DOHH2 (cell line): ENCODE data around the gene KCNJ11.

Source experiments
- H3F3A ChIP-seq: fragments of 200-600 bp; sonication (generic), shearing (Covaris generic); 2 replicates; pipeline ENCODE4 v1.6.0; 2016; ENCODE audit warnings: antibody characterized with exemption, mild to moderate bottlenecking; ENCODE audit not compliant: control insufficient read depth, insufficient read depth
- H3K27ac ChIP-seq: fragments of 200-600 bp; sonication (generic); 2 replicates; pipeline ENCODE4 v1.5.1; 2014; ENCODE audit warnings: low read depth, mild to moderate bottlenecking, low read length, moderate library complexity
- H3K27me3 ChIP-seq: fragments of 200-600 bp; sonication (generic); 2 replicates; pipeline ENCODE4 v1.6.1; 2014; ENCODE audit warnings: mild to moderate bottlenecking, low read length, mixed read lengths; ENCODE audit not compliant: control insufficient read depth
- H3K36me3 ChIP-seq: fragments of 200-600 bp; sonication (generic); 2 replicates; pipeline ENCODE4 v1.6.1; 2014; ENCODE audit warnings: mild to moderate bottlenecking, low read length, moderate library complexity, mixed read lengths; ENCODE audit not compliant: control insufficient read depth
- H3K4me1 ChIP-seq: fragments of 200-600 bp; sonication (generic); 2 replicates; pipeline ENCODE4 v1.6.1; 2014; ENCODE audit warnings: mild to moderate bottlenecking, low read length, mixed read lengths; ENCODE audit not compliant: control insufficient read depth
- H3K4me2 ChIP-seq: fragments of 200-600 bp; sonication (generic); 2 replicates; pipeline ENCODE4 v1.6.0; 2014; ENCODE audit warnings: mild to moderate bottlenecking, low read length, moderate library complexity
- H3K4me3 ChIP-seq: fragments of 200-600 bp; sonication (generic); 2 replicates; pipeline ENCODE4 v1.5.1; 2014; ENCODE audit warnings: mild to moderate bottlenecking, low read length, mixed read lengths
- H3K79me2 ChIP-seq: fragments of 200-600 bp; sonication (generic); 2 replicates; pipeline ENCODE4 v1.6.1; 2014; ENCODE audit warnings: mild to moderate bottlenecking, low read length, mixed read lengths; ENCODE audit not compliant: control insufficient read depth
- H3K9me2 ChIP-seq: fragments of 200-600 bp; sonication (generic); replicated peaks from 2 replicates; pipeline ENCODE4 v1.6.1; 2014; ENCODE audit warnings: mild to moderate bottlenecking, low read length, mixed read lengths; ENCODE audit not compliant: control insufficient read depth
- H3K9me3 ChIP-seq: fragments of 200-600 bp; sonication (generic); 2 replicates; pipeline ENCODE4 v1.6.1; 2014; ENCODE audit warnings: antibody characterized with exemption, low read length, mixed read lengths; ENCODE audit not compliant: control insufficient read depth, insufficient read depth
- H4K20me1 ChIP-seq: fragments of 200-600 bp; sonication (generic); 2 replicates; pipeline ENCODE4 v1.6.0; 2014; ENCODE audit warnings: low read depth, mild to moderate bottlenecking, antibody characterized with exemption, low read length, moderate library complexity; ENCODE audit not compliant: control insufficient read depth, insufficient read depth
- CTCF ChIP-seq: fragments of 200-600 bp; sonication (generic); IDR thresholded peaks from one replicate; pipeline ENCODE4 v1.5.1; 2014; ENCODE audit warnings: antibody characterized with exemption, mild to moderate bottlenecking, low read depth, low read length; ENCODE audit not compliant: poor library complexity, severe bottlenecking
- EZH2phosphoT487 ChIP-seq: fragments of 200-600 bp; sonication (generic); IDR thresholded peaks from 2 replicates; pipeline ENCODE4 v1.6.1; 2017; ENCODE audit warnings: borderline replicate concordance, mild to moderate bottlenecking, antibody characterized with exemption, low read length, moderate library complexity, mixed read lengths

Gene KCNJ11

GRCh38 chr11:17414992-17415391, 26.5 kb upstream of the KCNJ11 start:
- Histone ChIP-seq H3K4me3 (no peak overlapping the region), H3K36me3 (no peaks in the 10 kb centered on the region), H3K4me1 (no peaks in the 10 kb centered on the region), H3K27me3 (peaks cover 39% of the 10 kb centered on the region), H4K20me1 (no peaks in the 10 kb centered on the region), H3K27ac (no peak overlapping the region), H3K9me3 (no peaks in the 10 kb centered on the region), H3K79me2 (no peaks in the 10 kb centered on the region), H3F3A (no peaks in the 10 kb centered on the region), H3K9me2 (no peaks in the 10 kb centered on the region), H3K4me2 (no peak overlapping the region)
- TF ChIP-seq CTCF (no peak), EZH2phosphoT487 (no peak)

DNA sequence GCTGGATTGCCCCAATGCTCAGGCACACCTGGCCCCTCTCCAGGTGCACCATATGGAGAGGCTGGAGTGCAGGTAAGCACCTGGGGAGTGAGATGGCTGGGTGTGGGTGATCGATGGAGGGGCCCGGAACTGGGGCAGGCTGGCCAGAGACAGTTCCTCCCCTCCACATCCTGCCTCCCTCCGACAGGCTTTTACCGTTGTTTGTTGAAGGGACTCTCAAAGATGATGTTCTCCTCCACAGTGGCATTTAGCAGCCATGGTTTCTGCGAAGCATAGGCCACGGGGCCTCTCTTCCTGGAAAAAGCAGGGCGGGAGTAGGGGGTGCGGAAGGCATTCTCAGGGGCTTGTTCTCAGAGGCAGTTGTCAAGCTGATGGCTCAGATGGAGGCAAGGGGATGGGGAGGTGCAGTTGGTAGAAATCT, 25.9 kb upstream of the KCNJ11 start:
- Histone ChIP-seq H3K9me3 (no peaks in the 10 kb centered on the region), H3K27me3 (peaks cover 32% of the 10 kb centered on the region), H3K4me1 (no peaks in the 10 kb centered on the region), H3K9me2 (no peaks in the 10 kb centered on the region), H3K27ac (no peak overlapping the region), H4K20me1 (no peaks in the 10 kb centered on the region), H3F3A (no peaks in the 10 kb centered on the region), H3K4me2 (no peak overlapping the region), H3K4me3 (no peak overlapping the region), H3K79me2 (no peaks in the 10 kb centered on the region), H3K36me3 (no peaks in the 10 kb centered on the region)
- TF ChIP-seq CTCF (no peak), EZH2phosphoT487 (no peak)

DNA sequence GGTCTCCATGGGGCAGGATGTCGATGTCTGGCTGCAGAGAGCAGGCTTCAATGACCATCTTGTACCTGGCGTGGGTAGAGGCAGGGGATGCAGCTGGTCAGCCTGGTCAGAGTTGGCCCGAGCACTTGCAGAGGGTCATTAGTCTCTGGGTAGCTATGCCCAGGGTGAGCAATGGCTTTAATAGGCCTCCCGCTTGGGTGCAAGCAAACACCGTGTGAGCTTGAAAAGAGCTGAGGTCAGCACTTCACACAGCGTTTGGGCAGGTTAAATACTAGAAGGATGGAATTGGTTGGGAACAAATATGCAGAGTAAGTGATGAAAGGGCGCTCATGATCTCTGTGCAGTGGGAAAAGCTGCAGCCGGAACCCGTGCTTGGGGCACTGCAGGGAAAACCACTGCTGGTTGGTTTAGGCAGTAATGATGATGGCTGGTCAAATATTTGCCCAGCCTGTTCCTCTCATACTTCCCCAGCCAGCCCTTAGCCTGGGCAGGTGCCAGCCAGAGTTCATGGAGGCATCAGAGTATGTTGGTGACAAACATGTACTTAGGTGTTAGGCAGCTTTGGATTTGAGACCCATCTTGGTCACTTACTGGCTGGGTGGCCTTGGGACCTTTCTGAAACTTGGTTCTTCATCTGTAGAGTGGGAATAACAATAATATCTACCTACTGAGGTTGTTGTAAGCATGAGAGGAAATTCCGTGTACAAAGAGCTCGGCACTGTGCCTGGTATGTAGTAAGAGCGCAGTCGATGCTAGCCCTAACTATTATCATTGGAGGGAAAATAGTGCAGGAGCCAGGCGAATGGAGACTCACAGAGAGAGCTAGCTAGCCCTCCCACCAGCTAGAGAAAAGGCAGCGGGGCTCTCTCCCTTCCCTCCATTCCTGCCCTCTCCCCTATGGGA, 25.2 kb upstream of the KCNJ11 start:
- H3K4me2 ChIP-seq: no peak overlapping the region
- TF ChIP-seq EZH2phosphoT487 (no peak), CTCF (no peak)
- H4K20me1 ChIP-seq: no peaks in the 10 kb centered on the region
- H3K4me3 ChIP-seq: no peak overlapping the region
- no peaks in the 10 kb centered on the region for H3K4me1 ChIP-seq
- no peaks in the 10 kb centered on the region for H3F3A ChIP-seq
- H3K27ac ChIP-seq: no peak overlapping the region
- no peaks in the 10 kb centered on the region for H3K36me3 ChIP-seq
- H3K9me3 ChIP-seq: no peaks in the 10 kb centered on the region
- no peaks in the 10 kb centered on the region for H3K9me2 ChIP-seq
- H3K27me3 ChIP-seq: peaks cover 26% of the 10 kb centered on the region
- no peaks in the 10 kb centered on the region for H3K79me2 ChIP-seq
